HCT116 (cell line): ENCODE data around the gene SLC2A14. TPM values are rescaled to one million over a fixed set of nuclear protein-coding genes. Genes with fewer than 3 reads are reported as not detected.
"Not testable (repeated sequence)": the region's sequence is repeated elsewhere in the genome, so short reads cannot be mapped to it uniquely, and the experiment has no call there.

Experiments
- ATAC-seq: fragments of 200-7000 bp; cut with Tn5 transposase; 2 replicates; pipeline ENCODE4 v1.9.1; 2020; ENCODE audit warnings: mild to moderate bottlenecking, moderate library complexity
- BruUV-seq: library from RNA; stranded (reverse); fragments of 400-500 nt; replicated peaks from 2 replicates; lab custom pipeline; 2021; lab: Mats Ljungman, UMichigan
- CTCF ChIA-PET: fragments of 300-600 bp; sonication (Branson Sonifier 250); formaldehyde crosslinking; loops from one replicate; lab custom pipeline; 2021; ENCODE audit warnings: antibody characterized with exemption; lab: Charles Lee
- POLR2A ChIA-PET: fragments of 300-600, 350-600 bp; sonication (Branson Sonifier 250); formaldehyde crosslinking; loops from one replicate; lab custom pipeline; 2021; ENCODE audit warnings: antibody characterized with exemption; lab: Charles Lee
- RAD21 ChIA-PET, 2 experiments: fragments of 300-600 bp; sonication (Branson Sonifier 250); formaldehyde crosslinking; loops; one replicate each; lab custom pipeline; 2023; ENCODE audit warnings: low total read pairs in 2 of 2; ENCODE audit not compliant: uncharacterized antibody in 2 of 2, unreplicated experiment in 2 of 2, low non-redundant PET in 1 of 2; lab: Charles Lee
- DNase-seq: peaks from one replicate; pipeline ENCODE4 v3.0.0-alpha.2; 2010; ENCODE audit warnings: low read depth, low spot score
- H2AFZ ChIP-seq: fragments of 200-600 bp; shearing (Covaris generic), sonication (generic); 2 replicates; pipeline ENCODE4 v1.6.1; 2017; ENCODE audit warnings: low read depth, mixed run types, mixed read lengths, antibody characterized with exemption, low read length; ENCODE audit not compliant: poor library complexity, severe bottlenecking
- H3K27ac ChIP-seq: 2 replicates; pipeline ENCODE4 v1.5.1; 2012; ENCODE audit warnings: low read depth, low read length
- H3K27me3 ChIP-seq: fragments of 200-600 bp; sonication (generic); 2 replicates; pipeline ENCODE4 v1.6.1; 2016; ENCODE audit warnings: mixed run types, low read length, mixed read lengths; ENCODE audit not compliant: insufficient read depth
- H3K36me3 ChIP-seq, 2 experiments: fragments of 200-500 bp in 1 of 2; fragments of 200-600 bp in 1 of 2; sonication (Bioruptor generic) in 1 of 2; sonication (generic) in 1 of 2; 2 replicates each; pipeline versions ENCODE4 v1.5.1 to v1.6.1; 2014 to 2016; ENCODE audit warnings: low read length in 2 of 2, inconsistent platforms in 1 of 2, mixed read lengths in 1 of 2, mixed run types in 1 of 2; ENCODE audit not compliant: insufficient read depth in 2 of 2, control insufficient read depth in 1 of 2
- H3K4me1 ChIP-seq, 2 experiments: fragments of 200-600 bp in 1 of 2; sonication (generic) in 1 of 2; 2 replicates each; pipeline versions ENCODE4 v1.5.1 to v1.6.1; 2012 to 2017; ENCODE audit warnings: low read length in 2 of 2, inconsistent platforms in 1 of 2, mild to moderate bottlenecking in 1 of 2, mixed read lengths in 1 of 2, mixed run types in 1 of 2, moderate library complexity in 1 of 2; ENCODE audit not compliant: insufficient read depth in 2 of 2, control insufficient read depth in 1 of 2
- H3K4me2 ChIP-seq: fragments of 200-600 bp; sonication (generic); 2 replicates; pipeline ENCODE4 v1.6.1; 2017; ENCODE audit warnings: mixed run types, low read length, mixed read lengths
- H3K4me3 ChIP-seq, 2 experiments: fragments of 200-600 bp in 1 of 2; sonication (generic) in 1 of 2; replicated peaks in 1 of 2; 2 replicates each; pipeline ENCODE4 v1.5.1; 2011 to 2016; ENCODE audit warnings: low read length in 2 of 2, control low read depth in 1 of 2, low read depth in 1 of 2, mild to moderate bottlenecking in 1 of 2, mixed read lengths in 1 of 2, mixed run types in 1 of 2
- H3K79me2 ChIP-seq: fragments of 200-600 bp; sonication (generic); 2 replicates; pipeline ENCODE4 v1.6.1; 2017; ENCODE audit warnings: mild to moderate bottlenecking, mixed run types, low read length, moderate library complexity, mixed read lengths; ENCODE audit not compliant: insufficient read depth
- H3K9ac ChIP-seq: fragments of 200-600 bp; sonication (generic); 2 replicates; pipeline ENCODE4 v1.6.1; 2016; ENCODE audit warnings: low read length, mixed read lengths
- H3K9me2 ChIP-seq: fragments of 200-600 bp; sonication (generic), shearing (Covaris generic); 2 replicates; pipeline ENCODE4 v1.6.1; 2017; ENCODE audit warnings: mixed run types, mild to moderate bottlenecking, moderate library complexity; ENCODE audit not compliant: insufficient read depth
- H3K9me3 ChIP-seq, 2 experiments: fragments of 200-500 bp in 1 of 2; fragments of 200-600 bp in 1 of 2; sonication (Bioruptor generic) in 1 of 2; sonication (generic) in 1 of 2; 2 replicates each; pipeline ENCODE4 v1.6.1; 2014 to 2017; ENCODE audit warnings: low read length in 2 of 2, mixed read lengths in 2 of 2, inconsistent platforms in 1 of 2, low read depth in 1 of 2, mild to moderate bottlenecking in 1 of 2, mixed run types in 1 of 2, moderate library complexity in 1 of 2; ENCODE audit not compliant: control insufficient read depth in 1 of 2, insufficient read depth in 1 of 2
- H4K20me1 ChIP-seq: fragments of 200-600 bp; sonication (generic), shearing (Covaris generic); 2 replicates; pipeline ENCODE4 v1.6.1; 2017; ENCODE audit warnings: mixed run types, mild to moderate bottlenecking, moderate library complexity; ENCODE audit not compliant: insufficient read depth
- EZH2 ChIP-seq: fragments of 200-600 bp; sonication (generic); IDR thresholded peaks from 2 replicates; pipeline ENCODE4 v1.6.1; 2017; ENCODE audit warnings: antibody characterized with exemption, mixed run types
- POLR2AphosphoS5 ChIP-seq: IDR thresholded peaks from 2 replicates; pipeline ENCODE4 v1.6.1; 2011; ENCODE audit warnings: mild to moderate bottlenecking, low read depth, low read length, moderate library complexity
- SP1 ChIP-seq: IDR thresholded peaks from 2 replicates; pipeline ENCODE4 v1.6.1; 2012; ENCODE audit warnings: low read depth
- ZFX ChIP-seq: fragments of 450-650 bp; IDR thresholded peaks from 2 replicates; pipeline ENCODE4 v1.6.1; 2017
- intact Hi-C: fragments of 100-400 bp; cut with micrococcal nuclease; formaldehyde crosslinking; loops from 2 replicates; pipeline ENCODE4 v1.10.0; 2022
- total RNA-seq: library from RNA; stranded (reverse); gene quantifications from one replicate; pipeline ENCODE4 v1.2.1, GENCODE V29; 2021; ENCODE audit not compliant: unreplicated experiment
- TF ChIP-seq, protein P1 (sequence below): IDR thresholded peaks from 2 replicates; pipeline ENCODE4 v1.6.1; 2012

Gene SLC2A14
- total RNA-seq, 1 experiment from 2014 or later, result not detected

DNA sequence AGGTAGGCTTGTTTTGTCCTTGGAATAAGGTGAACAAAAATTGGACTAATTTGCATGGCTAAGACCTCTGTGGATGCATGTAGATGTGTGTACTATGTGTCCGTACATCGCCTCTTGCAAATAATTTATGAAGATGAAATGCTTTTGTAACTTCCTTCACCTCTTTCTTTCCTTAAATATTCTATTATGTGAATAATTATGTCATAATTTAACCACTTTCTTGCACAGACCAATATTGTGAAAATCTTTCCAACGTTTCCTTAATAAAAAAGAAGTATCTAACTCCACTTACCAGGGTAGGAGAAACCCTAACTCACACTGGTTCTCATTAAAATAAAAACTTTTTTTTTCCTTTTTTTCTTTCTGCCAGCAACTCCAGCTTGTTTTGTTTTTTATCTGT, 79.5 kb downstream of the SLC2A14 start:
- no peaks in the 10 kb centered on the region for H3K79me2 ChIP-seq

DNA sequence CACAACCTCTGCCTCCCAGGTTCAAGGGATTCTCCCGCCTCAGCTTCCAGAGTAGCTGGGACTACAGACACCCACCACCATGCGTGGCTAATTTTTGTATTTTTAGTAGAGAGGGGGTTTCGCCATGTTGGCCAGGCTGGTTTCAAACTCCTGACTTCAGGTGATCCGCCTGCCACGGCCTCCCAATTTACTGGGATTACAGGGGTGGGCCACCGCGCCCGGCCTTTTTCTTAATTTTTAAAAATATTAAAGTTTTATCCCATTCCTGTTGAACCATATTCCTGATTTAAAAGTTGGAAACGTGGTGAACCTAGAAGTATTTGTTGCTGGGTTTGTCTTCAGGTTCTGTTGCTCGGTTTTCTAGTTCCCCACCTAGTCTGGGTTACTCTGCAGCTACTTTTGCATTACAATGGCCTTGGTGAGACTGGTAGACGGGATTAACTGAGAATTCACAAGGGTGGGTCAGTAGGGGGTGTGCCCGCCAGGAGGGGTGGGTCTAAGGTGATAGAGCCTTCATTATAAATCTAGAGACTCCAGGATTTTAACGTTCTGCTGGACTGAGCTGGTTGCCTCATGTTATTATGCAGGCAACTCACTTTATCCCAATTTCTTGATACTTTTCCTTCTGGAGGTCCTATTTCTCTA, 83.7 kb downstream of the SLC2A14 start, which contains the start of gene NANOG:
Gene NANOG (plus strand): TSS at position 519 of the 645 bp plus-strand sequence. CDS start 213 bp downstream, outside the sequence.
- H3K4me3 ChIP-seq, ATAC-seq, H3K27ac ChIP-seq, H3K79me2 ChIP-seq, H4K20me1 ChIP-seq, CTCF ChIA-PET, H3K27me3 ChIP-seq, POLR2A ChIA-PET, BruUV-seq, H3K9ac ChIP-seq, RAD21 ChIA-PET, DNase-seq, intact Hi-C loops, H3K4me1 ChIP-seq, H3K9me3 ChIP-seq, H3K9me2 ChIP-seq, H2AFZ ChIP-seq, H3K4me2 ChIP-seq, H3K36me3 ChIP-seq: not testable (repeated sequence)

More for the DNA sequence above, 79.5 kb downstream of the SLC2A14 start:
- H3K9ac ChIP-seq, result no peak overlapping the region
- H3K4me1 ChIP-seq, result no peaks in the 10 kb centered on the region
- H3K9me3 ChIP-seq, result no peaks in the 10 kb centered on the region
- POLR2A ChIA-PET, result no interaction called here
- H2AFZ ChIP-seq, result no peak overlapping the region
- no peaks in the 10 kb centered on the region for H3K27me3 ChIP-seq
- H4K20me1 ChIP-seq, result no peaks in the 10 kb centered on the region
- no peak overlapping the region for H3K27ac ChIP-seq
- intact Hi-C loops, result no loop called here
- no TSS peak for BruUV-seq
- TF ChIP-seq EZH2, result no peak
- TF ChIP-seq, protein P1, sequence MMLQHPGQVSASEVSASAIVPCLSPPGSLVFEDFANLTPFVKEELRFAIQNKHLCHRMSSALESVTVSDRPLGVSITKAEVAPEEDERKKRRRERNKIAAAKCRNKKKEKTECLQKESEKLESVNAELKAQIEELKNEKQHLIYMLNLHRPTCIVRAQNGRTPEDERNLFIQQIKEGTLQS, result no peak
- TF ChIP-seq ZFX, result no peak
- TF ChIP-seq SP1, result no peak
- TF ChIP-seq POLR2AphosphoS5, result no peak
- CTCF ChIA-PET, result no interaction called here
- H3K4me3 ChIP-seq, result no peak overlapping the region
- no peaks in the 10 kb centered on the region for H3K36me3 ChIP-seq
- no peaks in the 10 kb centered on the region for H3K9me2 ChIP-seq
- no peak for DNase-seq
- RAD21 ChIA-PET, result no interaction called here
- no peak for ATAC-seq
- no peak overlapping the region for H3K4me2 ChIP-seq
